Occipital lobe (tissue), 2 donors: ENCODE data around the gene STING1. TPM values are rescaled to one million over a fixed set of nuclear protein-coding genes. Genes with fewer than 3 reads are reported as not detected.

ENCODE experiments used
- DNase-seq: peaks from one replicate; lab custom pipeline; 2025; lab: John Stamatoyannopoulos, UW
- total RNA-seq: library from RNA; depleted of rRNA; stranded (reverse); fragments of >200 nt; gene quantifications from one replicate; pipeline ENCODE4 v1.2.3, GENCODE V29; 2014

The STING1 gene
- total RNA-seq, 1 donor from 2014 or later = 3.6 TPM

DNA sequence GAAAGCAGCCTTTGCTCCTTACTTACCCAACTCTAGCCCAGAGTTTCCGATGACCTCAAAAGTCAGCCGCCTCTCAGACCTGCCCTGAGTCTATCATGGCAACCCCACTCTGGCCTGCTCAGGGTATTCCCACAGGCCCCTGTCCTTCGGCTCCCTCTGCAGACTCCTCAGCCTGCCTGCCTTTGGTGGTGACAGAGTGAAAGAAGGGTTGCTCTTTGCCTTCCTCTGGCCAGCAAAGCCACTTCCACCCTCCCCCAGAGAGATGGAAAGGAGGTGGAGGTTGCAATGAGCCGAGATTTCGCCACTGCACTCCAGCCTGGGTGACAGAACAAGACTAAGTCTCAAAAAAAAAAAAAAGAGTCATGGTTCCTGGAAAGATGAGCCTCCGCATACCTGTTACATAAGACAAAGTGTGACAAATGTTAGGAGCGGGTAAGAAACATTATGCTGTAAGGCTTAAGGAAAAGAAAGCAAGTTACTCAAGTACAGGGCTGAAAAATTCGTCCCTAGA is 14.1 kb downstream of the STING1 start:
- no peak for DNase-seq

GRCh38 chr5:139462586-139463276 is 19.8 kb downstream of the STING1 start, which contains the start of gene ECSCR:
Gene ECSCR (minus strand): TSS chr5:139462743. CDS start chr5:139462670, 73 bp downstream.
- no peak for DNase-seq

DNA sequence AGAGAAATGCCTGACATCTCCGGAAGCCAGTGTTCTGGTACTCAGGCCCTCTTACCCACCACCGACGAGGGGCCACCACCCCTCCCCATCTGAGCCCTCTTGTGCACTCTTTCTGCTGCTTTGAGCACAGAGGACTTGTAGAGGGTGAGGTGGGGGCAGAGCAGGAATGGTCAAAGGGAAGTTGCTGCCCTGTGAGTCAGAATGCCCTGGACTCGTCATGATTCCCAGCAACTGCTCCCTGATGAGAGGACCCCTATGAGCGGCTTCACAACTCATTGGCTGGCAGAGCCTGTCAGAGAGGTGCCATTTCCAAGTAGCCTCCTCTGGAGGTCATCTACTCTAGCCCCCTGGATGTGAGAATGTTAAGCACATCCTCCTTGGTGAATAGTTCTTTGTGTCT is 20.9 kb downstream of the STING1 start:
- DNase-seq = no peak

DNA sequence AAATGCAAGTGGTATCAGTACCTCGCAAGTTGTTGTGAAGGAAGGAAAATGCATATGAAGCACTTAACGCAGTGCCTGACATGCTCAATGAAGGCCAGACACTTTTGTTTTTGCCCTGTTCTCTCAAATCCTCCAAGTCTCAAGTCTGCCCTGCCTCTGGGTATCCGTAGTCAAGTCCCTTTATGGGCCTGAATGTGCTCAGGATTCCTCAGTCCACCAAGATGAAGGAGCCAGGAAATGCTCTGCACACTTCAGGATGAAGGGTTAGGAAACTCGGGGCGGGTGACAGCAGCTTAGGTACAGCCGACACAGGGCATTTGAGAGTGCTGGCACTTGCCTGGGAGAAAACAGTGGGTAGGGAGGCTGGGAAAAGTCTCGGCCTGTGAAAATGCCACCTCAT is 21.4 kb downstream of the STING1 start:
- DNase-seq = no peak

DNA sequence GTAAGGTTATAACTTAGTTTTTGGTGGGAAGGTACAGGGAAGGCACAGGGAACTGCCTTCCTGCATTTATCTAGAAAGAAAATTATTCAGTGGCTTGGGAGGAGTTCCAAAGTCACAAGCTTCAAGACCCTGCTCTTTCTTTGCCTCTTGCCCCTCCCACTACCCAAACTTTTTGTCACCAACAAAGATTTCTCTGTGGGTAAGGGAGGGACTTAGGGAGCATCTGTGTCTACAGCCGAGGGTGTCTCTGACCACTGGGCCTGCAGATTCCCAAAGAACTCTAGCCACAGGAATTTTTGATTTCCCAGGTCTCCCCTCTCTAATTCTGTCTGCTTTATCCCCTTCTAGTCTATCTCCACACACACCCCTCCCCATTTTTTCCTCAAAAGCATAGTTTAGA is 22.1 kb downstream of the STING1 start:
- no peak for DNase-seq

DNA sequence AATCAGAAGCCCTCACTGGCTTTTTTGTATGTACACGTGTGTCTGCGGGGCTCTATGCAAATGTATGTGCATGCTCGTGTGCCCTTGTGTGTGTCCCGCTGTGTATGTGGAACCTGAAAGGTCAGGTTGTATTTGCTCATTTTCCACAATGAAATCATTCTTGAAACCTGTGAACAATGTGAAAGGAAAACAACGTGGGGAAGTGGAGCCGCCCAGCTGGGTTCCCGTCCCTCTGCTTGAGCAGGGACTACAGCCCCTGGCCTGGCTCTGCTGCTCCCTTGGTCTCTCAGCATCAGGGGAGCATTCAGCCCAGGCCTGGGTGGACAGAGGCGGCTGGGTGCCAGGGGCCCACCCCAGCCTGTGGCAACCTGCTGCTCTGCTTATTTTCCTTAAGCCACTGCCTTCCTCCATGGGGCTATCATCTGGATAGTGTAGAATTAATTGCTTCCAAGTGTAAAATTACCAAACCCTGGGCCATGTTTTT is 23.1 kb downstream of the STING1 start:
- no peak for DNase-seq

- DNase-seq = no peak
These were observed 23.8 kb downstream of the STING1 start for GRCh38 chr5:139458580-139459407.

DNA sequence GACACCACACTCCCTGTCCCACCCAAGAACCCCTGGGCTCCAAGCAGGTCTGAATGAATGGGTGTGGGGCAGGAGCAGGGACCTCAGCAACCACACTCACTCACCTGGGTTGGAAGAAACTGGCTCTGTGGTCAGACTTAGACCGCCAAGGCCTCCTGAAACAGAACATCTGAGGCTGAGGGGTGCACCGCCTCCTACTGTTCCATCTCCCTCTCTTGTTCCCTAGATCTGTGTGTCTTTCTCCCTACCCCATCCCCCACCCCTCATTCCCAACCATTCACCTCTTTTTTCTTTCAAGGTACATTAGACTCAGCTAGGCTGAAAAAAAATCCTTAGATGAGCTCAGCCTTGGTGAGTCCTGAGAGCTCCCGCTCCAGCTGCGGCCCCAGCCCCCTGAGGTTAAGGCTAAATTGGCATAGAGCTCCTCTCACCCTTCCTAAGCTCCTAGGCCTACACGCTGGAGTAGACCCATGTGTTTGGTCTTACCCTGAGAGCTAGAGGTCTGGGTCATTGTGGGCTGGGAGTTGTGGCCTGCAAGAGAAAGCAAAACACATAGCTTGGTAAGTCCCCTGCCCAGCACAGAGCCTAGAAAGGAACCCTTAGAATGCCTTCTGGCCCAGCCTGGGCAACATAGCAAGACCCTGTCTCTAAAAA is 24.8 kb downstream of the STING1 start:
- DNase-seq = no peak

DNA sequence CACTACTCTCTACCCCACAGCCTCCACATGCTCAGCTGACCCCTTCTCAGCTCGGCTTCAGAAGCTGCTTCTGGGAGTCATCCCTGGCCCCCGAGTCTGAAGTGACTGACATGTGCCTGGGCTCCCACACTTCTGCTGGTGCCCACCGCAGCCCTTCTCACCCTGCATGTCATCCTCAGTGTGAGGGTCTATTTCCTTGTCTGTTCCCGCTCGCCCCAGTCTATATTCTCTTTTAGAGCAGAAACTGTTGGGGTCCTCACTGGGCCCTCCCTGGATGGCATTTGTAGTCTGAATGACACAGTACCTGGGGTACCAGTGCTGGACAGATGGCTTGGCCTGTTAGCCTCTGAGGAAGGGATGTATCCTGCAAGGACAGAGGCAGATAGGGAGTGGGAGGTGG is 25.3 kb downstream of the STING1 start:
- no peak for DNase-seq

DNA sequence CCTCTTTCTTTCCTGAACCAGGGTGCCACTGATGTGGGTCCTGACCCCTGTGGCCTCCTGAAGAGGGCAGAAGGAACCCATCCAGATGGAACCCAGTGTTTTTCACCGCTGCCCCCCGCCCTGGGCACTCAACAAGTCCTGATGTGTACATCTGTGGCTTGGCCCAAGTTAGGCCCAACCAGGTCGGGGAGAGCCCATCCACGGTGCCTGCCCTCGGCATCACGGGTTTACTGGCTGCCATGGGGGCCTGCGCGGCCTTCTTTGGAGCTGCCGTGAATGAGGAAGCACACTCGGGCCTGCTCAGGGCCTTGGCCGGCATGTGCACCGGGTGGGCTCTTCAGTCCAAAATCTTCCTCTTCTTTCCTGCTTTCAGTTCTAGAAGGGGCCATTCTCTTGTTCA is 25.8 kb downstream of the STING1 start:
- DNase-seq = no peak

DNA sequence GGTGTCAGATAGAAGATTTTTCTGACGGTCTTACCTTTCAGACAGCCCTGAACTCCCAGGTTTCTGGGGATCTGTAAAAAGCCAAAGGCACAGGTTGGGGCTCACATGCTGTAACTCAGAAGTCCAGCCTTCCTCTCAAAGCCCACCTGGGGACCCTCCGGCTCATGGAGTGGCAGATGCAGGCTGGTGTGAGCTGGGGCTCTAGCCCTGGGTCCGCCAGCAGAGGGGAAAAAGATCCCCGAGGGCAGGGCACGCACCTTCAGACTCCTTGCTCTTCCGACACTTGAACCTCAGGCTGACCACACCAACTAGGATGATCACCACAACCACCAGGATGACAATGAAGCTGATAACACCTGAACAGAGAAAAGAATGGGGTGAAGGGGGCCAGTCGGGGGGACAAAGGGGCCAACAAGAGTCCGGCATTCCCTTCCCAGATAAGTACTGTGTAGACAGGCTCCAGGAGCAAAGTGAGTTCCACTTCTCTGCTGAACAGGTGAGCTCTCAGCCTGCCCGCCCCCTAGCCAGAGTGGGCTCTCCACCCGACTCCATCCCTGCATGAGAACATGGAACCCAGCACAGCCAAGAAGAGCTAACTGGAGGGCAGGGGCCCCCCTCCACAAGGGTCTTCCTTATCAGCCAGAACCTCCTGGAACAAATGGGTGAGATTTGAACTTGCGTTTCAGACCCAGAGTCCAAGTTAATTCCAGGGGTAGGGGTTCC is 27.8 kb downstream of the STING1 start:
- DNase-seq = no peak

GRCh38 chr5:139453683-139454567 is 28.6 kb downstream of the STING1 start:
- DNase-seq = no peak

DNA sequence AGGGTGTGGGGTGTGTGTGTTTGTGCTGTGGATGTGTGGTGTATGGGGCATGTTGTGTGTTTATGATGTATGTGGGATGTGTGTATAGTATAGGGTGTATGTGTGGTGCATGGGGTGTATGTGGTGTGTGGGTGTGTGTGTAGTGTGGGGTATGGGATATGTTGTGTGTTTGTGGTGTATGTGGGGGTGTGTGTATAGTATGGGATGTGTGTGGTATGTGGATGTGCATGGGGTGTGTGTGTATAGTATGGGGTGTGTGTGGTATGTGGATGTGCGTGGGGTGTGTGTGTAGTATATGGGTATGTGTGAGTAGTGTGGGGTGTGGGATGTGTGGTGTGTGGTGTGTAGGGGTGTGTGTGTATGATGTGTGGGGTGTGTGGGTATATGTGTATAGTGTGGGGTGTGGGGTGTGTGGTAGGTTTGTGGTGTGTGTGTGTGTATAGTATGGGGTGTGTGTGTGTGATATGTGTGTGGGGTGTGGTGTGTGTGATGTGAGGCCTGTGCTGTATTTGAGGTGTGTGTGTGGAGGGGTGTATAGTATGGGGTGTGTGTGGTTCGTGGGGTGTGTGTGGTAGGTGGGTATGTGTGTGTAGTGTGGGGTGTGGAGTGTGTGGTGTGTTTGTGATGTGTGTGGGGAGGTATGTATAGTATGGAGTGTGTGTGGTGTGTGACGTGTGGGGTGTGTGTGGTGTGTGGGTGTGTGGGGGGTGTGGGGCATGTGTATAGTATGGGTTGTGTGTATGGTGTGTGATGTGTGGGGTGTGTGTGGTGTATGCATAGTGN is 30.5 kb downstream of the STING1 start:
- no peak for DNase-seq

DNA sequence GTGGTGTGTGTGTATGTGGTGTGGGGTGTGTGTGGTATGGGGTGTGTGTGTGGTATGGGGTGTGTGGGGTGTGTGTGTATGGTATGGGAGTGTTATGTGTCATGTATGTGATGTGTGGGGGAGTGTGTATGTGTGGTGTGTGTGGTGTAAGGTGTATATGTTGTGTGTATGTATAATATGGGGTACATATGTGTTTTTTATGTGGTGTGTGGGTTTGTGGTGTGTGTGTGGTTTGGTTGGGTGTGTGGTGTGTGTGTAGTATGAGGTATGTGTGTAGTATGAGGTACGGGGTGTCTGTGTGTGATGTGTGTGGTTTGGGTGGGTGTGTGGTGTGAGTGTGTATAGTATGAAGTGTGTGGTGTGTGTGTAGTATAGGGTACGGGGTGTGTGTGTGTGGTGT is 31.4 kb downstream of the STING1 start:
- DNase-seq = no peak

DNA sequence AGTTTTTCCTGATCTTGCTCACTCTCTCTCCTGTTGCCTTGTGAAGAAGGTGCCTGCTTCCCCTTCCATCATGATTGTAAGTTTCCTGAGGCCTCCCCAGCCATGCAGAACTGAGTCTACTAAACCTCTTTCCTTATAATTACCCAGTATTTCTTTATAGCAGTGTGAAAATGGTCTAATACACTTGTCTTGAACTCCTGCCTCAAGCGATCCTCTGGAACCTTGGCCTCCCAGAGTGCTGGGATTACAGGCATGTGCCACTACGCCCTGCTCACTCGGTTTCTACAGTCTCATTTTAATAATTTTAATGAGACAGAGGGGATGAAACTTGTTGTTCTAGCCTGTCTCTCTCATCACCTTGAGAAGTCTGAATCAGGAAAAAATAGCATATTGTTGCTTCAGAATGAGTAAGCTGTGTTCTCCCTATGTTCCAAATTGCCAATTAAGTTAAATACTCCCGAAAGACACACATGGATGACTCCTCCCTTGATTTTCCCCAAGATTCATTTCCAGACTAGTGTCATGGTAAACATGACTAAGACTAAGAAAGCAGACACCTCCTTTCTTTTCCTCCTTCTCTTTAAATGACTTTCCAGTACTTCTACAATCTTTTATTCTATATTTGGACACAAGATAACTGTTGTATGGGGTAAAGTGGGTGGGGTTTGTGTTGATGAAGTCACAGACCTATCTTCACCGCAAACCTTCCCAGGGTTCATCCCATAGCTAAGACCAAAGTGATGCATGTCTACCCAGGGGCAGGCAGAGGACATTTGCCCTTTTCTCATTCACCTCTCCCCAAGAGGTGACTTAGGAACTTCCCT is 35.4 kb downstream of the STING1 start:
- no peak for DNase-seq

DNA sequence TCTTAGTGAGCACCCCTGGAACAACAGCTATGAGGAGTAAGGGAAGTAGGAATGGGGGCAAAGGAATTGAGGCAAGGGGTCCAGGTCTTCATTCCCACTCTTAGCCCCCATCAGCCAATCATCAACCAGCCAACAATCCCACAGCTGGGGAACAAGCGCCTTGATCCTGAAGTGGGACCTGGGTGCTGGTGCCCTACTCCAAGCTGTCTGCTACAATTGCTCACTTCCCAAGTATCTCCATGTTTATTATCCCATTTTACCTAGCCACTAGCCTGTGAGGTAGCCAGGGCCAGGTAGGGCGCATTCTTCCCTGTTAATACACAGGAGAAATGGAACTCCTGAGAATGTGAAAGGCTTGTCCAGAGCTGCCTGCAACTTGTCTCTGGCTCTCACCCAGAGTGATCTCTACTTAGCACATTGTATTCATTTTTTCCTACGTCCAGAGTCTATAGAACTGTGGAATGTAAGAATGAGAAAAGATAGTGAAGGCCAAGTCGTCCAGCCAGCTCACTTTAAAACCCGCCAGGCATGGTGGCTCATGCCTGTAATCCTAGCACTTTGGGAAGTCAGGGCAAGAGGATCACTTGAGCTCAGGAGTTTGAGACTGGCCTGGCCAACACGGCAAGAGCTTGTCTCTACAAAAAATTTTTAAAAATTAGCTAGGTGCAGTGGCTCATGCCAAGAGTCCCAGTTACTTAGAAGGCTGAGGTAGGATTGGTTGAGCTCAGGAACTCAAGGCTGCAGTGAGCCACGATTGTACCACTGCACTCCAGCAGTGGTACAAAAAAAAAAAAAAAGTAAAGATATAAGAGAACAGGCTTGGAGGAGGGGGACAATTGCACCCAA is 37.0 kb downstream of the STING1 start:
- no peak for DNase-seq

GRCh38 chr5:139443831-139444453 is 38.6 kb downstream of the STING1 start:
- no peak for DNase-seq
